HG03442 (cell line): ENCODE results near the gene CTCF.

Source experiments
- ATAC-seq: cut with Tn5 transposase; IDR thresholded peaks from one replicate; pipeline ENCODE4 v1.9.1; 2021; ENCODE audit warnings: mild to moderate bottlenecking, moderate library complexity; ENCODE audit not compliant: unreplicated experiment

CTCF gene

GRCh38 chr16:67593288-67593687 lies 31.0 kb downstream of the CTCF start:
- no peak for ATAC-seq

DNA sequence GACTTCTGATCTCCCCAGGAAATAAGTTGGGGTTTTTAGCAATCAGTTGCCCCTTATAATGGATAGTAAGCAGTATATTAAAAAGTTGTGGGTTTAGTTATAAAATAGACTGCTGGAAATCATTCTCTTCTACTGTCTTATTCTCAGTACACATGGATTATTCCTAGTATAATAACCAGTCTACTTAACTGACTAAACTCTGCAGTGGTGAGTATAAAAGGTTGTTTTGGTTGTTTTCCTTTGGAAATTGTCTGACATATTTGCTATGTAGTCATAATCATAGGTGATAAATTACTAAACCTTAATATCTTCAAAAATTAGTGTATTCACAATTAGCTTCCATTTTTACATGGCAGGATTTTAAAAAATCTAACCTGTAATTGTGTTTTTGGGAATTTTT lies 31.4 kb downstream of the CTCF start:
- no peak for ATAC-seq

DNA sequence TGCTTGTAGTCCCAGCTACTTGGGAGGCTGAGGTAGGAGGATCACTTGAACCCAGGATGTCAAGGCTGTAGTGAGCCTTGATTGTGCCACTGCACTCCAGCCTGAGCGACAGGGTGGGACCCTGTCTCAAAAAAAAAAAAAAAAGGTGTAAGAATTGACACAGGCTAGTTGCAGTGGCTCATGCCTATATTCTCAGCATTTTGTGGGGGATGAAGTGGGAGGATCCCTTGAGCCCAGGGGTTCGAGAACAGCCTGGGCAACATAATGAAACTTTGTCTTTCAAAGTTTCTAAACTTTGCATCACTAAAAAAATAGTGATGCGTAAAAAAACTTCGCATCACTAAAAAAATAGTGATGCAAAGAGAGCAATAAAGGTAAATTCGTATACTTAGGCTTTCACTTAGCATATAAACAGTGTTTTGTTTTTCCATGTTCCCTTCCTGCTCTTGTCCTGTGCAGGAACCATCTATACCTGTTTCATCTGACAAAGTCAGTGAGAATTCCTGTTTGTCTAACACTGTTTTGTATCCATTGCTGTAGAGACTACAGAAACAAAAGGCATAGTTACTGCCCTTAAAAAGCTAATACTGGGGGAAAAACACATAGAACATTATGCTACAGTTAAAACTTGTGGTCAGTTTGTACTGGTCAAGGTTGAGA lies 32.1 kb downstream of the CTCF start:
- ATAC-seq = no peak

DNA sequence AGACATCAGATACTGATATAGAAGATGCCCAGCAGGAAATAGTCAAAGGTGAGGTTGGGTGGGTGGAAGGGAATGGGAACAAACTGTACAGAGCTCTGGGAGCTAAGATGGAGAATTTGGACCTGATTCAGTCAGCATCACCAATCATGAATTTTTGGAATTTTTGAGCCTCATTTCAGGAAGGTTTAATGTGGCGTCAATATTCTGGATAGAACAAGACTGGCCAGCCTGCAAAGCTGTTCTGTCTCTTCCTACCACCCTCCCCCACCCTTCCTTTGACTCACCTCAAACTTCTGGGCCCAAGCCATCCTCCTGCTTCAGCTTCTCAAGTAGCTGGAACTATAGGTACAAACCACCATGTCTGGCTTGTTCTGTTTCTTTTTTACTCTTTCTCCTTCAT lies 32.6 kb downstream of the CTCF start:
- no peak for ATAC-seq

DNA sequence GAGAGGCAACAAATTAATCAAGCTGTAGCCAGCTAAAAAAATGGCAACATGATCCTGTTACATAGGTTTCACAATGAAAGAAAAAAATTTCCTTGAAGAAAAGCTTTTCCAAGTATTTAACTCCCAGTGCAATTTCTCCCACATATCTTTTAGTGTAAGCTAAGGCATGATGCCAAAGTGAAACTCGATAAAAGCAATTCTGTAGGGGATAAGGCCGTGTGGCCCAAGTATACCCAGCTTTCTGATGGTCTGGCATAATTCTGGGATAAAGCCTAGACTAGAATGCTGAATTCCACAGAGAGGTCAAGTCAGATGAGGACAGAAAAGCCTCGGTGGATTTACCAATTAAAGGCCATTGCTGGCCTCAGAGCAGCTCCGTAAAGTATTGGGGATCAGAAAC lies 36.2 kb downstream of the CTCF start:
- no peak for ATAC-seq

GRCh38 chr16:67605641-67606040 lies 43.3 kb downstream of the CTCF start:
- no peak for ATAC-seq

- no peak for ATAC-seq
Measured at GRCh38 chr16:67606632-67607031, 44.3 kb downstream of the CTCF start.

GRCh38 chr16:67608364-67608763 lies 46.0 kb downstream of the CTCF start:
- no peak for ATAC-seq

- no peak for ATAC-seq
Measured at GRCh38 chr16:67613808-67614207, 51.5 kb downstream of the CTCF start.

DNA sequence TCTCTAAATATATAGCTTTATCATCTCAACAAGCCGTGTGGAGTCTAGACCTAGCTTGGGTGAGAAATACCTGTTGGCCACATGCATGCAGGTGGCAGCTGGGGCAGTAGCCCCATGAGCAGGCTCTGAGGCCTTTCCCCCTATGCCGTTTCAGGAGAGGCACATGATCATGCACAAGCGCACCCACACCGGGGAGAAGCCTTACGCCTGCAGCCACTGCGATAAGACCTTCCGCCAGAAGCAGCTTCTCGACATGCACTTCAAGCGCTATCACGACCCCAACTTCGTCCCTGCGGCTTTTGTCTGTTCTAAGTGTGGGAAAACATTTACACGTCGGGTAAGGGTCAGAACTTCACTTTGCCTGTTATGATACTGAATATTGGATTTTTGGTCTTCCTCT lies 65.9 kb downstream of the CTCF start:
- ATAC-seq = no peak

GRCh38 chr16:67632415-67633172 lies 70.3 kb downstream of the CTCF start:
- ATAC-seq = no peak

DNA sequence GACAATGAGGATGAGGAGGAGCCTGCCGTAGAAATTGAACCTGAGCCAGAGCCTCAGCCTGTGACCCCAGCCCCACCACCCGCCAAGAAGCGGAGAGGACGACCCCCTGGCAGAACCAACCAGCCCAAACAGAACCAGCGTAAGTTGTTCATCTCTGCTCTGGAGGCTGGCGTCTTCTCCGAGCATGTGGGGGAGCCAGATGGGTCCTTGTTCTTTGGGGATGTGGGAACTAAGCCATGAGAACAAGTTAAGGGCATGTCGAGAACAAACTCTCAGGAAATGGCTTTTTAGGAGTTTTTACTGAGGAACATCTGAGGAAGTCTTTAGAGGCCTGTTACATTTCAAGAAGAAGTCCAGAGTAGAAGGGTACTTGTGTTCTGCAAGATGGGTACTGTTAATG lies 74.4 kb downstream of the CTCF start:
- ATAC-seq = no peak

DNA sequence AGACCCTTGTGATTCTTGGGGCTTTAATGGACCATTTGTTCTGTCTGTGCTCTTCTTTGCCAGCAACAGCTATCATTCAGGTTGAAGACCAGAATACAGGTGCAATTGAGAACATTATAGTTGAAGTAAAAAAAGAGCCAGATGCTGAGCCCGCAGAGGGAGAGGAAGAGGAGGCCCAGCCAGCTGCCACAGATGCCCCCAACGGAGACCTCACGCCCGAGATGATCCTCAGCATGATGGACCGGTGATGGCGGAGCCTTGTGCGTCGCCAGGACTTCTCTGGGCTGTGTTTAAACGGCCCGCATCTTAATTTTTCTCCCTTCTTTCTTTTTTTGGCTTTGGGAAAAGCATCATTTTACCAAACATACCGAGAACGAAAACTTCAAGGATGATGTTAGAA lies 75.3 kb downstream of the CTCF start:
- ATAC-seq = no peak

GRCh38 chr16:67641779-67642708 lies 79.7 kb downstream of the CTCF start:
- no peak for ATAC-seq

DNA sequence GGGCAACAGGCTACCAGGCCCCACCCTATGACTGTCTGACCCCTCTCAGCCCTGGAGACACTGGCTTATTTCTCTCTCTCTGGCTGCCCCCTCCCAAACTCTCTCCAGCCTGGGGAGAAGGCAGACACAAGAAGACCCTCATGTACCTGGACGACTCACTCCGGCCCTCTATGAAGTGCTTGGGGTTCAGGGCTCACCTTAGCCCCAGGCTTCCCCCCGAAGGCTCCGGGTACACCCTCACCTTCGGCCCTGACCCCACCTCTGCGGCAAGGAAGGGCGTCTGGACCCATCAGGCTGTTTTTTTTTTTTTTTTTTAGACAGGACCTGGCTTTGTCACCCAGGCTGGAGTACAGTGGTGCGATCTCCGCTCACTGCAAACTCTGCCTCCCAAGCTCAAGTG lies 81.7 kb downstream of the CTCF start:
- ATAC-seq = no peak

GRCh38 chr16:67645397-67646121 lies 83.2 kb downstream of the CTCF start:
- no peak for ATAC-seq

DNA sequence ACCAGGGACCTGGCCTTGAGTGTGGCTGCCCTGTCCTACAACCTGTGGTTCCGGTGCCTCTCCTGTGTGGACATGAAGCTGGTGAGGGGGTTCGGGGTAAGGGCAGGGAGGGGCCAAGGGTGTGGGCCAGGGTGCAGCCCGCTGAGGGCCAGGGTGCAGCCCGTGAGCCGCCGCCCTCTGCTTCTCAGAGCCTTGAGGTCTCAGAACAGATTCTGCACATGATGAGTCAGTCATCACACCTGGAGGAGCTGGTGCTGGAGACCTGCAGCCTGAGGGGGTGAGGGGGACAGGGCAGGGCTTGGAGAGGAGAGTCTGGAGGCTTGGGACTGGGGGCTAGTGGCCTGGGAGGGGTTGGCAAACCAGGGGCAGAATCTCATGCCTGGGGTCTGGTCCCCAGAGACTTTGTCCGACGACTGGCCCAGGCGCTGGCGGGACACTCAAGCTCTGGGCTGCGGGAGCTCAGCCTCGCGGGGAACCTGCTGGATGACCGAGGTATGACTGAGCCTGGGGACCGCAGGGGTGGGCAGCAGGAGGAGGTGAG lies 84.9 kb downstream of the CTCF start:
- no peak for ATAC-seq

DNA sequence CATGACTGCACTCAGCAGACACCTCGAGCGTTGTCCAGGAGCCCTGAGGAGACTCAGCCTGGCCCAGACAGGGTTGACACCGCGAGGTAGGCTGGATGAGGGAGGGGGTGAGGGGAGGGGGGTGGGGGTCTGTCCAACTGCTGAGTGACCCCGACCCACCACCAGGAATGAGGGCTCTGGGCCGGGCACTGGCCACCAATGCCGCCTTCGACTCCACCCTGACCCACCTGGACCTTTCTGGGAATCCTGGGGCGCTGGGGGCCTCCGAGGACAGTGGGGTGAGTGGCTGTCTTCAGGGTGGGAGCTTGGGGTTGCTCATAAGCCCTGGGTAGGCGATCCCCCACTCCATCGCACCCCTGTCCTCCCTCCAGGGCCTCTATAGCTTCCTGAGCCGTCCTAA lies 85.4 kb downstream of the CTCF start:
- ATAC-seq = no peak

- no peak for ATAC-seq
Measured at GRCh38 chr16:67648088-67648763, 85.9 kb downstream of the CTCF start.

GRCh38 chr16:67648764-67649407 lies 86.6 kb downstream of the CTCF start:
- no peak for ATAC-seq
